HG03457 (cell line): ENCODE data around the gene CHCHD3.

Source experiments
- ATAC-seq: cut with Tn5 transposase; IDR thresholded peaks from one replicate; pipeline ENCODE4 v1.9.1; 2021; ENCODE audit warnings: moderate number of reproducible peaks; ENCODE audit not compliant: unreplicated experiment

Gene CHCHD3

GRCh38 chr7:132830941-132831340 is 250.9 kb downstream of the CHCHD3 start:
- no peak for ATAC-seq

GRCh38 chr7:132828502-132828901 is 253.4 kb downstream of the CHCHD3 start:
- ATAC-seq, result no peak

GRCh38 chr7:132825932-132826835 is 255.7 kb downstream of the CHCHD3 start:
- ATAC-seq, result no peak

GRCh38 chr7:132825222-132825621 is 256.7 kb downstream of the CHCHD3 start:
- ATAC-seq, result no peak

- ATAC-seq, result no peak
These were observed 262.2 kb downstream of the CHCHD3 start for GRCh38 chr7:132819648-132820047.

GRCh38 chr7:132817949-132818348 is 263.9 kb downstream of the CHCHD3 start:
- no peak for ATAC-seq

- no peak for ATAC-seq
These were observed 266.1 kb downstream of the CHCHD3 start for GRCh38 chr7:132815696-132816311.

GRCh38 chr7:132815130-132815529 is 266.8 kb downstream of the CHCHD3 start:
- ATAC-seq, result no peak

- ATAC-seq, result no peak
These were observed 271.3 kb downstream of the CHCHD3 start for GRCh38 chr7:132810561-132810960.

- no peak for ATAC-seq
These were observed 275.1 kb downstream of the CHCHD3 start for GRCh38 chr7:132806834-132807233.

GRCh38 chr7:132805766-132806165 is 276.1 kb downstream of the CHCHD3 start:
- ATAC-seq, result no peak

- no peak for ATAC-seq
These were observed 276.9 kb downstream of the CHCHD3 start for GRCh38 chr7:132804849-132805485.

GRCh38 chr7:132800522-132800921 is 281.4 kb downstream of the CHCHD3 start:
- ATAC-seq, result no peak

GRCh38 chr7:132799081-132799413 is 282.8 kb downstream of the CHCHD3 start:
- ATAC-seq, result no peak

GRCh38 chr7:132797152-132797551 is 284.7 kb downstream of the CHCHD3 start:
- ATAC-seq, result no peak

GRCh38 chr7:132793474-132793873 is 288.4 kb downstream of the CHCHD3 start:
- ATAC-seq, result no peak

- ATAC-seq, result no peak
These were observed 290.9 kb downstream of the CHCHD3 start for GRCh38 chr7:132791036-132791435.

GRCh38 chr7:132790104-132790503 is 291.8 kb downstream of the CHCHD3 start:
- ATAC-seq, result no peak

- ATAC-seq, result no peak
These were observed 292.6 kb downstream of the CHCHD3 start for GRCh38 chr7:132789281-132789680.

GRCh38 chr7:132785870-132786269 is 296.0 kb downstream of the CHCHD3 start:
- ATAC-seq, result no peak

- ATAC-seq, result no peak
These were observed 297.5 kb downstream of the CHCHD3 start for GRCh38 chr7:132784406-132784805.

- no peak for ATAC-seq
These were observed 298.1 kb downstream of the CHCHD3 start for GRCh38 chr7:132783824-132784223.
